Measurements from ENCODE around the gene SLC17A2. TPM values are rescaled to one million over a fixed set of nuclear protein-coding genes. Genes with fewer than 3 reads are reported as not detected.

The SLC17A2 gene
- total and polyA plus RNA-seq, 2 of the 13 experiments (the other 11 are each of a cell fraction or from before 2014, with no cell fraction given) = 11.2 to 32.4 TPM

- TF ChIP-seq ZNF761 (CRISPR knock-in tag; conservative IDR thresholded peaks at IDR 0.05) (0 out of 2 replicates have a peak, but pooled peaks have one; percentile 31), ZIK1 (CRISPR knock-in tag; IDR thresholded peaks at IDR 0.05; ENCODE audit: borderline replicate concordance, low read depth) (0 out of 2 replicates have a peak, but pooled peaks have one; percentile 2), HIC2 (CRISPR knock-in tag; IDR thresholded peaks at IDR 0.05; ENCODE audit: low read depth) (0 out of 2 replicates have a peak, but pooled peaks have one; percentile 9), NR2C2 (CRISPR knock-in tag; IDR thresholded peaks at IDR 0.05; ENCODE audit: borderline replicate concordance) (0 out of 2 replicates have a peak, but pooled peaks have one; percentile 28)
- TF ChIP-seq, protein P1, sequence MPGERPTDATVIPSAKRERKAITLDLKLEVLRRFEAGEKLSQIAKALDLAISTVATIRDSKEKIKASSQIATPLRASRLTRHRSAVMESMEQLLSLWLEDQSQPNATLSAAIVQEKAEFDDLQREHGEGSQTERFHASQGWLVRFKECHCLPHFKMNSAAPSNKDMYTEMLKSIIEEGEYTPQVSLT (CRISPR knock-in tag; IDR thresholded peaks at IDR 0.05; ENCODE audit: borderline replicate concordance, low read depth) = no peak
- TF ChIP-seq, protein P2, sequence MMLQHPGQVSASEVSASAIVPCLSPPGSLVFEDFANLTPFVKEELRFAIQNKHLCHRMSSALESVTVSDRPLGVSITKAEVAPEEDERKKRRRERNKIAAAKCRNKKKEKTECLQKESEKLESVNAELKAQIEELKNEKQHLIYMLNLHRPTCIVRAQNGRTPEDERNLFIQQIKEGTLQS (CRISPR knock-in tag; IDR thresholded peaks at IDR 0.05) = no peak
- TF ChIP-seq, protein P3, sequence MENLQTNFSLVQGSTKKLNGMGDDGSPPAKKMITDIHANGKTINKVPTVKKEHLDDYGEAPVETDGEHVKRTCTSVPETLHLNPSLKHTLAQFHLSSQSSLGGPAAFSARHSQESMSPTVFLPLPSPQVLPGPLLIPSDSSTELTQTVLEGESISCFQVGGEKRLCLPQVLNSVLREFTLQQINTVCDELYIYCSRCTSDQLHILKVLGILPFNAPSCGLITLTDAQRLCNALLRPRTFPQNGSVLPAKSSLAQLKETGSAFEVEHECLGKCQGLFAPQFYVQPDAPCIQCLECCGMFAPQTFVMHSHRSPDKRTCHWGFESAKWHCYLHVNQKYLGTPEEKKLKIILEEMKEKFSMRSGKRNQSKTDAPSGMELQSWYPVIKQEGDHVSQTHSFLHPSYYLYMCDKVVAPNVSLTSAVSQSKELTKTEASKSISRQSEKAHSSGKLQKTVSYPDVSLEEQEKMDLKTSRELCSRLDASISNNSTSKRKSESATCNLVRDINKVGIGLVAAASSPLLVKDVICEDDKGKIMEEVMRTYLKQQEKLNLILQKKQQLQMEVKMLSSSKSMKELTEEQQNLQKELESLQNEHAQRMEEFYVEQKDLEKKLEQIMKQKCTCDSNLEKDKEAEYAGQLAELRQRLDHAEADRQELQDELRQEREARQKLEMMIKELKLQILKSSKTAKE (CRISPR knock-in tag; IDR thresholded peaks at IDR 0.05; ENCODE audit: borderline replicate concordance) = no peak
Observed at GRCh38 chr6:25899123-25899522, 31.4 kb downstream of the SLC17A2 start (continued).
